Kidney (tissue), 14 donors: ENCODE measurements around the gene FTCDNL1. TPM values are rescaled to one million over a fixed set of nuclear protein-coding genes. Genes with fewer than 3 reads are reported as not detected.

Experiments
- DNase-seq, 5 donors: peaks; one replicate each; pipeline ENCODE4 v3.0.0-alpha.2; 2013 to 2020
- FAIRE-seq: peaks from 2 replicates; lab custom pipeline; 2012; peaks lifted over from hg19 to GRCh38; lab: Jason Lieb, UNC
- H3K27ac ChIP-seq, 2 donors: one replicate each; pipeline ENCODE4 v1.7.0; 2013; ENCODE audit warnings: low read depth in 2 of 2, low read length in 2 of 2, inconsistent platforms in 1 of 2
- H3K27me3 ChIP-seq: one replicate; pipeline ENCODE4 v1.7.1; 2013; ENCODE audit warnings: low read length, inconsistent platforms; ENCODE audit not compliant: control insufficient read depth, insufficient read depth
- H3K36me3 ChIP-seq, 3 donors: one replicate each; pipeline versions ENCODE4 v1.7.0 to v1.7.1; 2013; ENCODE audit warnings: low read length in 3 of 3, control low read depth in 1 of 3, inconsistent platforms in 1 of 3; ENCODE audit not compliant: insufficient read depth in 3 of 3, control insufficient read depth in 2 of 3
- H3K4me1 ChIP-seq, 3 donors: one replicate each; pipeline versions ENCODE4 v1.7.0 to v1.7.1; 2013; ENCODE audit warnings: low read length in 3 of 3, inconsistent platforms in 1 of 3, low read depth in 1 of 3; ENCODE audit not compliant: control insufficient read depth in 2 of 3, insufficient read depth in 2 of 3
- H3K4me3 ChIP-seq, 3 donors: one replicate each; pipeline versions ENCODE4 v1.7.0 to v1.8.1; 2013; ENCODE audit warnings: low read length in 3 of 3, control low read depth in 1 of 3, inconsistent platforms in 1 of 3
- H3K9ac ChIP-seq, 3 donors: one replicate each; pipeline versions ENCODE4 v1.7.0 to v1.7.1; 2013; ENCODE audit warnings: low read length in 3 of 3, control low read depth in 1 of 3, inconsistent platforms in 1 of 3
- H3K9me3 ChIP-seq, 3 donors: one replicate each; pipeline versions ENCODE4 v1.7.0 to v1.7.1; 2013; ENCODE audit warnings: low read length in 3 of 3, control low read depth in 1 of 3, inconsistent platforms in 1 of 3; ENCODE audit not compliant: control insufficient read depth in 2 of 3, insufficient read depth in 1 of 3
- CTCF ChIP-seq: IDR thresholded peaks from 3 replicates; pipeline ENCODE4 v1.5.1; 2012; ENCODE audit warnings: mild to moderate bottlenecking, moderate library complexity, borderline replicate concordance; ENCODE audit not compliant: insufficient read depth; ENCODE audit errors: extremely low read depth
- intact Hi-C: fragments of 100-400 bp; cut with DNase I; formaldehyde crosslinking; loops from one replicate; pipeline ENCODE4 v1.11.1; 2022
- polyA plus RNA-seq: library from polyadenylated mRNA; stranded (reverse); fragments of 350-450 nt; fragmentation: Illumina TruSeq; extraction: RNeasy Lipid Tissue Mini Kit (QIAGEN cat#74804); gene quantifications from one replicate; pipeline ENCODE4 v1.2.3, GENCODE V29; 2014; ENCODE audit warnings: low read depth, low replicate concordance; ENCODE audit not compliant: insufficient read depth
- total RNA-seq: library from RNA; stranded (reverse); fragmentation: NEBNext Ultra II Directional; extraction: Animal tissue kit (Norgen Biotek cat#: 25700); gene quantifications from one replicate; pipeline ENCODE4 v1.2.1, GENCODE V29; 2021
- donor health status: control.
- donor health status: control.
- donor health status: control.
- donor health status: control.
- donor health status: control.
- donor health status: DM: yes; HTN: yes; CAD: no.
- donor health status: Normal renal cell carcinoma (clear cell type).

The FTCDNL1 gene
- total and polyA plus RNA-seq, 2 donors from 2014 or later, result 3.4 to 4.1 TPM

- Histone ChIP-seq H3K4me1 (no peaks in the 10 kb centered on the region), H3K27ac (no peak overlapping the region), H3K9ac (no peak overlapping the region), H3K4me3 (no peak overlapping the region), H3K27me3 (no peaks in the 10 kb centered on the region), H3K9me3 (peaks cover 0 to 4% (median 0%) of the 10 kb centered on the region in 3 donors), H3K36me3 (no peaks in the 10 kb centered on the region)
- DNase-seq (peak in 1 of 5 donors; percentile 9), FAIRE-seq (no peak)
- no peak for TF ChIP-seq CTCF
- intact Hi-C loops, result no loop called here
Measured at GRCh38 chr2:199751492-199752120, 99.4 kb downstream of the FTCDNL1 start.

- Histone ChIP-seq H3K27me3 (no peaks in the 10 kb centered on the region), H3K4me3 (no peak overlapping the region), H3K36me3 (no peaks in the 10 kb centered on the region), H3K4me1 (no peaks in the 10 kb centered on the region), H3K27ac (no peak overlapping the region), H3K9me3 (peaks cover 0 to 4% (median 0%) of the 10 kb centered on the region in 3 donors), H3K9ac (no peak overlapping the region)
- intact Hi-C loops, result loop anchor here (10.0 kb wide), 1 partner anchor 1435 kb away; no protein-coding TSS in a partner anchor
- FAIRE-seq, result no peak
- no peak for TF ChIP-seq CTCF
- DNase-seq, result no peak
Measured at GRCh38 chr2:199749571-199749970, 101.4 kb downstream of the FTCDNL1 start.

- no peaks in the 10 kb centered on the region for H3K36me3 ChIP-seq
- TF ChIP-seq CTCF, result no peak
- intact Hi-C loops, result loop anchor here (10.0 kb wide), 1 partner anchor 1430 kb away; no protein-coding TSS in a partner anchor
- H3K4me1 ChIP-seq, result peaks cover 0 to under 1% (median 0%) of the 10 kb centered on the region in 3 donors
- no peak overlapping the region for H3K4me3 ChIP-seq
- no peak overlapping the region for H3K9ac ChIP-seq
- no peaks in the 10 kb centered on the region for H3K27me3 ChIP-seq
- FAIRE-seq (no peak), DNase-seq (no peak)
- no peaks in the 10 kb centered on the region for H3K9me3 ChIP-seq
- no peak overlapping the region for H3K27ac ChIP-seq
Measured at GRCh38 chr2:199744724-199745123, 106.3 kb downstream of the FTCDNL1 start.
